RCC 7860 (cell line): Measurements from ENCODE around the gene BPNT1.

Source experiments
- DNase-seq: peaks from one replicate; pipeline ENCODE4 v3.0.0-alpha.2; 2015; ENCODE audit warnings: low spot score
- FAIRE-seq: peaks from 2 replicates; lab custom pipeline; 2012; peaks lifted over from hg19 to GRCh38; lab: Jason Lieb, UNC

Gene BPNT1

DNA sequence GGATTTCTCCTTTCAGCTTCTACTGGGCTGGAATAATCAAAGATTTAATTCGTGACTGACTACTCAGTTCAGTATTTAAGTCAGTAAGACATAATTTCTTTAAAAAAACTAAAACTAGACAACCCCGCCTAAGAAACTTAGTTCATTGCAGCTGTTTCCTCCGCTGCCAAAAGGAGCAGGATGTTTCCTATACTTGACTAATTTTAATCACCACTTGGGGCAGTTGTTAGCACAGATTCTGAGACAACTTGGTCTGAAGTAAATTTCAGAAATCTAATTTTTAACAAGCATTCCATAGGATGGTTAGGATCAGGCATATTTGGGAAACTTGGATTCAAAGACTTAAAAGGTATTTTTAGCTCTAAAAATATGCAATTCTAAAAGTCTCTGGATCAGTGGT, 77.3 kb downstream of the BPNT1 start:
- DNase-seq (no peak), FAIRE-seq (no peak)

DNA sequence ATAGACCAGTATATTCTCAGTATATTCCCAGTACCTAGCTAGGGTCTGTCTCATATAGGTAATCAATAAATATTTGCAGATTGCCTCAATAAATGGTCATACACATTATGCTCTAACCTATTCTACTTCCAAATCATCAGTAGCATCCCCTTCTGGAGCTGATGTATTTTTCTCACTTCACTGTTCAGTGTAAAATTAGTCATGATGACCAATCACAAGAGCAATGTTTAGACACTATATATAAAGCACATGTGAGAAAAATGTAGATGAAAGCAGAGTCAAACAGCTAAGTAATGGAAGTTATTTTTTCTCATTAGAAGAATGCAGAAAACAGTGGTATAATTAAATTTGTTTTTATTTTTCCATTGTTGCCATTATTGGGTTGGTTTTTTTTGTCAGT, 78.0 kb downstream of the BPNT1 start:
- DNase-seq = no peak
- no peak for FAIRE-seq
